Measurements from ENCODE around the gene RNF103.
"Not testable (repeated sequence)": the region's sequence is repeated elsewhere in the genome, so short reads cannot be mapped to it uniquely, and the experiment has no call there.

RNF103 gene, protein sequence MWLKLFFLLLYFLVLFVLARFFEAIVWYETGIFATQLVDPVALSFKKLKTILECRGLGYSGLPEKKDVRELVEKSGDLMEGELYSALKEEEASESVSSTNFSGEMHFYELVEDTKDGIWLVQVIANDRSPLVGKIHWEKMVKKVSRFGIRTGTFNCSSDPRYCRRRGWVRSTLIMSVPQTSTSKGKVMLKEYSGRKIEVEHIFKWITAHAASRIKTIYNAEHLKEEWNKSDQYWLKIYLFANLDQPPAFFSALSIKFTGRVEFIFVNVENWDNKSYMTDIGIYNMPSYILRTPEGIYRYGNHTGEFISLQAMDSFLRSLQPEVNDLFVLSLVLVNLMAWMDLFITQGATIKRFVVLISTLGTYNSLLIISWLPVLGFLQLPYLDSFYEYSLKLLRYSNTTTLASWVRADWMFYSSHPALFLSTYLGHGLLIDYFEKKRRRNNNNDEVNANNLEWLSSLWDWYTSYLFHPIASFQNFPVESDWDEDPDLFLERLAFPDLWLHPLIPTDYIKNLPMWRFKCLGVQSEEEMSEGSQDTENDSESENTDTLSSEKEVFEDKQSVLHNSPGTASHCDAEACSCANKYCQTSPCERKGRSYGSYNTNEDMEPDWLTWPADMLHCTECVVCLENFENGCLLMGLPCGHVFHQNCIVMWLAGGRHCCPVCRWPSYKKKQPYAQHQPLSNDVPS

DNA sequence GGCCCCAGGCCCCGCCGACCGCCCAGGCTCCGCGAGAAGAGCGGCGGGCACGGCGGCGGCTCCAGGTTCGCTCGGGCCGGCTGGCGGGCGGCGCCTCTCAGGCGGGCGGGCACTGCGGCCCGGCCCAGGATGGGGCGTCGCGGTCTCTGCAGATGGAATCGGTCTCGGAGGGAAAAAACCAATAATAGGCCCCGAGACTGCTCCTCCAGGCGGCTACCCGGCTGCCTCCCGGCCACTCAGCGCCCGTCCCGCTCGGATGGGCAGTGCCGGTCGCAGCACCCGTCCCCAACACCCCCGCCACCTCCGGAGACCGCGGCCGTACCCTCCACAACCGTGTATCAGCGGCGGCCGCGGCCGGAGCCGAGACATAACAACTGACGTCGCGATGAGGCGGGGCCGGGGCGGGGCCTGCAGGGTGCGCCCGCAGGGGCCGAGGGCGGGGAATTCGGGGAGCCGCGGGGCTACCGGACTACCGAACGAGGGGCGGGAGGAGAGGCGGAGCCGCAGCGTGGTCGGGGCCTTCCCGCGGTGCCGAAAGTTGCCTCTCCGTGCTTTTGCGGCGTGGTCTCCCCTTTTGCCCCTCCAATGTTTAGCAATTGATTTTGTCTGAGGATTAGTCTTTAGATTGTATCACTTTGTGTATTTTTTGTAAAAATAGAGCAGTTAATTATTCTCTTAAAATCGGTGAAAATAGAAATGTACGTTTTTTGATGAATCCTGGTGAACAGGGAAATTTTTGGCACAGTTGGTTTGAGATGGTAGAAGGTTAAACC lies at the start of gene RNF103:
RNF103 (minus strand) TSS at position 372 of the 773 bp plus-strand sequence. CDS start 979 bp downstream, outside the sequence.
- peak; percentile 68 for DNase-seq (ENCODE audit: low read depth)
- peak within 1 kb of the TSS; percentile 93 for H3K4me3 ChIP-seq (ENCODE audit: low read depth, low read length)

DNA sequence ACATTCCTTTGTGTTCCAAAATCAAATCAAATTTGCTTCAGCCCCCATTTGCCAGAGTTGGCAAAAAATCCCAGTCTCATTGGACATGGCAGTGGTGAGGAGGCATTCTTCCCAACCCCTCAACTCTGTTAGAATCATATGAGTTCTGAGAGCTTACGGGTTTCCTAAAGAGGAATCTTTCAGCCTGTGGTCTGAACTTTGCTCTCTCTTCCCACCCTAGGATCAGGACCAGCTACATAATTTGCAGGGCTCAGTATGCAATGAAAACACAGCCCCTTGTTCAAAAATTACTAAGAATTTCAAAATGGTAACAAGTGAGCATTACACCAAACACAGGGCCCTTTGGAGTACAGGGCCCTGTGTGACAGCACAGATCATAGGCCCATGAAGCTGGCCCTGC lies 49.3 kb upstream of the RNF103 start:
- DNase-seq (ENCODE audit: low read depth), result no peak
- no peak overlapping the region for H3K4me3 ChIP-seq (ENCODE audit: low read depth, low read length)

DNA sequence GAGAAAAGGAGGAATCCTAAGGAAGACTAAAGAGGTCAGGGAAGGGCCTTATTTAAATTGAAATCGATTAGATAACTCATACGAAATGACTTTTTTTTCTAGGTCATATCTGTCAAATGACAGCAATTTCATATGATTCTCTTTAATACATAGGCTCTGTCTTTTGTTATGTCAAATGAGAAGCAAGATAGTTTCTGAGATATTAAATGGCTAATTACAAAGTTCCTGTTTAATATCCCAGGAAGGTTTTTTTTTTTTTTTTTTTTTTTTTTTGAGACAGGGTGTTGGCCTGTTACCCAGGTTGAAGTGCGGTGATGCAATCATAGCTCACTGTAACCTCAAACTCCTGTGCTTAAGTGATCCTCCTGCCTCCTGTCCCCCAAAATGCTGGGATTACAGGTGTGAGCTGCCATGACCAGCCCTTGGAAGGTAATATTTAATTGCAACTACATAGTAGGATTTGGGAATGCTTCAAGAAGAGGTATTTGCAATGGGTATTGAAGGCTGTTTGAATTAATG lies 48.4 kb upstream of the RNF103 start:
- H3K4me3 ChIP-seq (ENCODE audit: low read depth, low read length), result no peak overlapping the region
- DNase-seq (ENCODE audit: low read depth), result no peak

DNA sequence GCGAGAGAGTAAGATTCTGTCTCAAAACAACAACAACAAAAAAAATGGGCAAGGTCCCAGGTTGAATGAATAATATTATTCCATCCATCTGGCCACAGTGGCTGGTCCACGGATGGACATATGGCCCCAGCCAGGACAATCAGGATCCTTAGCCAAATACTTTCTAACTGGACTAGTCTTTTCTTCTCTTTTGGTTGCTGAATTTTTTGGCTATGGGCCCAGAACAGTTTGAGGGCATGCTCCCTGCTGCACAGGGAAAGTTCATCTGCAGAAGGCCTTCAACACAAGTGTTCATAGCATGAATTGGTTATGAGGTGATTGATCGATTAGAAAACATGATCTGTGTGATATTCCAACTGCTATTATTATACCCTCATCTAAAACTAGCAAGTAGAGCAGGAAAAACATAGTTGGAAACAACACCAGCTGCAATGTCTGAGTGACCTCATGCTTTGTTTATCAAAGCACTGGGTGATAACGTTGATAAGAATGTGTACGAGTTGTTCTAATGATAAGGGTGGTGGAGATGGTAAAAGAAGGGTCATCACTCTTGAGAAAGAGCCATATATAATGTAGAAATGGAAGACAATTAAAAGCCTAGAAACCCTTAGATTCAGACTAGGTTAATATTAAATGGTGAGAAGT lies 47.8 kb upstream of the RNF103 start:
- DNase-seq (ENCODE audit: low read depth), result no peak
- no peak overlapping the region for H3K4me3 ChIP-seq (ENCODE audit: low read depth, low read length)

DNA sequence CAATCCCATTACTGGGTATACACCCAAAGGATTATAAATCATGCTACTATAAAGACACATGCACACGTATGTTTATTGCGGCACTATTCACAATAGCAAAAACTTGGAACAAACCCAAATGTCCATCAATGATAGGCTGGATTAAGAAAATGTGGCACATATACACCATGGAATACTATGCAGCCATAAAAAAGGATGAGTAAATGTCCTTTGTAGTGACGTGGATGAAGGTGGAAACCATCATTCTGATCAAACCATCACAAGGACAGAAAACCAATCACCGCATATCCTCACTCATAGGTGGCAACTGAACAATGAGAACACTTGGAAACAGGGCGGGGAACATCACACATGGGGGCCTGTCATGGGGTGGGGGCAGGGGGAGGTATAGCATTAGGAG lies 45.7 kb upstream of the RNF103 start:
- DNase-seq (ENCODE audit: low read depth), result not testable (repeated sequence)

DNA sequence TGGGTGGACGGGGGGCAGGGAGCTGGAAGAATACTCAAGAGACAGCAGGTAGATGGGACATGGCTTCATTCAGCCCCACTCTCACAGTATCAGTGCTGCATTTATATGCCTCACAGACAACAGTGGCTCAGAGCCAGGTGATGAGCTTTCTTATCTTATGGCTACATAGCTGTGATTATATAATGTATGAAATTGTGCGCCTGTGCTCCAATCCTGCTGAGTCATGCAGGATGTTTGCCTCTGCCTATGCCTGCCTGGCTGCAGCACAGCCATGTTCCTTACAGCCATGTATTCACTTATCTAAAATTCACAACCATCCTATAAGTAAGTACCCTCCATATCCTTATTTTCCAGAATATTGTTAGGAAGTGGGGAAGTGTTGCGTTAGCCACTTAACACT lies 37.7 kb upstream of the RNF103 start:
- H3K4me3 ChIP-seq (ENCODE audit: low read depth, low read length), result no peak overlapping the region
- DNase-seq (ENCODE audit: low read depth), result no peak

More for the DNA sequence above, 45.7 kb upstream of the RNF103 start:
- H3K4me3 ChIP-seq (ENCODE audit: low read depth, low read length), result not testable (repeated sequence)

DNA sequence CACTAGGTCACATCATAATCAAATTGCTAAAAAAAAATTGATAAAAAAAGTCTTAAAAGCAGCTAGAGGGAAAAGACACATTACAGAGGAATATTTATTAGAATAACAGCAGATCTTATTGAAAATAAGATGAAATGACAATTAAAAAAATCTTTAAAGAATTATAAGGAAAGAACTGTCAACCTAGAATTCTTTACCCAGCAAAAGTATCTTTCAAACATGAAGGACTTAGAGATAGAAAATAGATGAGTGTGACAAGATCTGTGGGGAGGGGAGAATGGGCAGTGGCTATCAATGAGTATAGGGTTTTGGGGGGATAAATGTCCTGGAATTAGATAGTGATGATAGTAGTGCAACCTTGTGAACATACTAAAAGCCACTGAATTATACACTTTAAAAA lies 26.5 kb upstream of the RNF103 start:
- no peak overlapping the region for H3K4me3 ChIP-seq (ENCODE audit: low read depth, low read length)
- DNase-seq (ENCODE audit: low read depth), result no peak

DNA sequence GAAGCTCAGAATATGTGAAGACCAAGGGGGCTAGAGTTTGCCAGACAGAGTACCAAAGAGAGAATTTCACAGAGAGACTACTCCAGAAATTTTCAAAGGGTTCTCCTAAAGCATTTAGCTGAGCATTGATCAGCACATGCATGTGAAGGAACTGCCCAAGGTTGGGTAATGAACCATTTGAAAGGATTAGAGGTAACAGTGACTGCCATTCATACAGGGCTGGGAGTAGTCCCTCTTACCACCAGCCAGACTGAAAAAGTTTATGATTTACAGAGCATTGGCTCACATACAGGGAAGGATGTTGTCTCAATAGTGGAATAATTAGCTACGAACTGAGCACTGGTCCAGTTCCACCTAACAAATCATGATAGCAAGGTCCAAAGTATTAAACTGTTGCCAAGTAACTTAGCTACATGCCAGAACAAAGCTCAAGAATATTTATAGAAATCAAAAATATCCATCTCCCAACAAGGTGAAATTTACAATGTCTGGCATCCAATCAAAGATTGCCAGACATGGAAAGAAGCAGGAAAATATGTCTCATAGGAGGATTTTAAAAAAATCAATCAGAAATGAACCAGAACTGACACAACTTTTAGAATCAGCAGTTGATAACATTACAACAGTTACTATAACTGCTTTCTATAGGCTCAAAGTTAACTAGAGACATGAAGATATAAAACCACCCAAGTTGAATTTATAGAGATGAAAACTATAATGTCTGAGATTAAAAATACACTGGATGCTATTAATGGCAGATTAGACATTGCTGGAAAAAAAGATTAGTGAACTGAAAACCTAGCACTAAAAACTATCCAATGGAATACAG lies 25.7 kb upstream of the RNF103 start:
- DNase-seq (ENCODE audit: low read depth), result no peak
- no peak overlapping the region for H3K4me3 ChIP-seq (ENCODE audit: low read depth, low read length)

DNA sequence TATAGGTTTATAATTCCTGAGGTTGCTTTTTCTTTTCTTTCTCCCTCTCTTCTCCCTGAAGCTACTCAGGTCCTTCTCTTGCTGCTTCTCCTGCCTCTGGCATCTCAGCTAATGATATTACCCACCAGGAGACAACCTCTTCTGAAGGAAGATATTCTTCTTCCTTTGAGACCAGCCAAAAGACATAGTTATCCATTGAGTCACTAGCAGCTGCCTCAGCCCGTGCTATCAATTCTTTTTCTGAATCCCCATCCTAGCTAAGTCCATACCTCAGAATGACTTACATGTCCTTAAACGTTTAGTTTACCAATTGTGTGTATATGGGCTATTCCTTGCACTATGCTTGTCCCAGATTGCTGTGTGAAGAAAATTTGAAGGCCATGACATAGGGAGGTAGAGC lies 25.0 kb upstream of the RNF103 start:
- no peak for DNase-seq (ENCODE audit: low read depth)
- H3K4me3 ChIP-seq (ENCODE audit: low read depth, low read length), result no peak overlapping the region

DNA sequence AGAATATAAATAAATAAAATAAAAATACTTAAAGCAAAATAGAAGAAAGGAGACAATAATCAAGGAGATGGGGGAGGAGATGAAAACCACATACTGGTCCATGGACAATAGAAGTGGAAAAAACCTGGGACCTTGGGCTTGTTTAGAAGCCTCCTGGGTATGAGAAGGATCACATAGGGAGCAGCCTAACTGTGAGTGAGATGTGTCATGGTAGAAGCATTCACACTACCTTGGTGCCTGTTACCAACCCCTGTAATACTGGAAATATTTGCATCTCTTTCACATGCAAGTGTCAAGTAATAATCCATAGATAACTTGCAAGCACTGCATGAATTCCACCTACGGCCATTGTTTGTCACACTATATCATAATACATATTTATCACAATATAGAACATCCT lies 23.2 kb upstream of the RNF103 start:
- H3K4me3 ChIP-seq (ENCODE audit: low read depth, low read length), result no peak overlapping the region
- DNase-seq (ENCODE audit: low read depth), result no peak

DNA sequence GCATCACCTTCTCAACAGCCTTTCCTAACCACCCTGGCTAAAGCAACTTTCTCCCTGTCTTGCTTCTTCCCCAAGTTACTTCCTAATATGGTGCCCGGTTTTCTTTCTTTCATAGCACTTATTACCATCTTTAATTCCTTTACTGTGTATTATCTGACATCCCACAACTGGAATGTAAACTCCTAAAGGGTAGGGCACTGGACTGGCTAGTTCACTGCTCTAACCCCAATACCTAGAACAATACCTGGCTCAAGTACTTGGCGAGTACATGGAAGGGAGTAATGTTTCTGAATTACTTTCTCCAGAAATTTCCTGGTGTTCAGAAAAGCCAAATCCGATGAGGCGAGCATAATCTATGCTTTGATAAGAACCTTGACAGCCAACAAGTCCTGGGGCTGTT lies 22.7 kb upstream of the RNF103 start:
- H3K4me3 ChIP-seq (ENCODE audit: low read depth, low read length), result no peak overlapping the region
- no peak for DNase-seq (ENCODE audit: low read depth)

DNA sequence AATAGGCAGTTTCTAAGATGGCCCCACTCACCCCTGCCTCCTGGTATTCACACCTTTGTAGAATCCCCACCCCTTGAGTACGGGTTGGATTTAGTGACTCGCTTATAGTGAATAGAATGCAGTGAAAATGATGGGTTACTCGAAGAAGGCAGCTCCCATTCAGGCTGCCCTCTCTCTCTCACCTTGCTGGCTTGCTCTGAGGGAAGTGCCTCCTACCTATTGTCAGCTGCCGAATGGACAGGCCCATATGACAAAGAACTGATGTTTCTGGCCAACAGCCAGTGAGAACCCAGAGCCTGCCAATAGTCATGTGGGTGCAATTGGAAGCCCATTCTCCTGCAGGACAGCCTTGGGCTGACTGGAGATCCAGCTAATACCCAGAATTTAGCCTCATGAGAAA lies 22.1 kb upstream of the RNF103 start:
- no peak for DNase-seq (ENCODE audit: low read depth)
- no peak overlapping the region for H3K4me3 ChIP-seq (ENCODE audit: low read depth, low read length)

DNA sequence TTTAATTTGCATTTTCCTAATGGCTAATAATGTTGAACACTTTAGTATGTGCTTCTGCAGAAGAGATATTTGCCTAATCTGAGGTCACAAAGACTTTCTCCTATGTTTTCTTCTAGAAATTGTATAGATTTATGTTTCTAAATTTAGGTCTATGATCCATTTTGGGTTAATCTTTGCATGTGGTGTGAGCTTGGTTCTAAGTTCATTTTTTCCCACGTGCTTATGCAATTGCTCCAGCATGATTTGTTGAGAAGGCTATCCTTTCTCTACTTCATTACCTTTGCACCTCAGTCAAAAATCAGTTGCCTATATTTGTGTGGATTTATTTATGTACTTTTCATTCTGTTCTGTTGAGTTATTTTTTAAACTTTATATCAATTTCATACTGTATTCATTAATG lies 15.0 kb upstream of the RNF103 start:
- no peak for DNase-seq (ENCODE audit: low read depth)
- no peak overlapping the region for H3K4me3 ChIP-seq (ENCODE audit: low read depth, low read length)

DNA sequence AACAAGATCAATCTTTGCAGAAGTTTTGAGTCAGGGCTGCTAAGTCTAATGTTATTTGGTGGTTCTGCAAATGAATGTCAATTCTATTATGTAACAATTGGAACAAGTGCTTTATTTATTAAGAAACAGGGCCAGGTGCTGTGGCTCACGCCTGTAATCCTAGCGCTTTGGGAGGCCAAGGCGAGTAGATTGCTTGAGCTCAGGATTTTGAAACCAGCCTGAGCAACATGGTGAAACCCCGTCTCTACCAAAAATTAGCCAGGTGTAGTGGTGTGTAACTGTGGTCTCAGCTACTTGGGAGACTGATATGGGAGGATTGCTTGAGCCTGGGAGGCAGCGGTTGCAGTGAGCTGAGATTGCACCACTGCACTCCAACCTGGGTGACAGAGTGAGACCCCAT lies 13.2 kb upstream of the RNF103 start:
- DNase-seq (ENCODE audit: low read depth), result no peak
- no peak overlapping the region for H3K4me3 ChIP-seq (ENCODE audit: low read depth, low read length)

DNA sequence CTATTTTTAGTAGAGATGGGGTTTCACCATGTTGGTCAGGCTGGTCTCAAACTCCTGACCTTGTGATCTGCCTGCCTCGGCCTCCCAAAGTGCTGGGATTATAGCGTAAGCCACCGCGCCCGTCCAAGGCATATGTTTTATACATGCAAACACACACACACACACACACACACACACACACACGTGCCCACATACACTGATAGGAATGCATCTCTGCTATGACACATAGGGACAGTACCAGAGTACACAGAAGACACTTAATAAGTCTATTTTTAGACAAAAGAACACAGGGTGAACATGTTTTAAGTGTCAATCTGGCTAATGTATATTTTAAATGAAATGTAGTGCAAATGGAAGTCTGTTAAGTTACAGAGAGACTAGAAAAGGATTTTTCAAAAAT lies 10.7 kb upstream of the RNF103 start:
- H3K4me3 ChIP-seq (ENCODE audit: low read depth, low read length), result no peak overlapping the region
- DNase-seq (ENCODE audit: low read depth), result no peak

DNA sequence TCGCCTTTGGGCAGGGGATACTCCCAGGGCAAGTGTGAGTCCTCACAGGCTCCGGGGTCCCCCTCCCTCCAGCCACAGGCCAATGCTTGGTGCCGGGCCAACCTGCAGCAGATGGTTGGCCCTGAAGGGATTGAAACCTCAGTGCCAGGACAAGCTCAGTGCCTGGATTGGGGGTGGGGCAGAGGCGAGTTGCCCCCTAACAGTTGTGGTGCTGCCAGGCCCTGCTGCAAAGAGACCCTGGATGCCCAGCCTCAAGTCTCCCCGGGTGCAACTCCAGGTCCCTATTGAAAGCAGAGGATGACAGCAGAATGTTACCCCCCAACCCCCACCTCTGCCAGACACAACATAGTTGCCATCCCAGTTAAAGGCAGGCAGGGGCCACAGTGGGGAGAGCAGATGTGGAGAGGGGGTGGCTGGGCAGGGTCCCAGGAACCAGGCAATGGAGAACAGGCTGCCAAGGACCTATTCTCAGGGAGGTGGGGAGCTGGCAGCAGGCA lies 9.5 kb upstream of the RNF103 start:
- H3K4me3 ChIP-seq (ENCODE audit: low read depth, low read length), result no peak overlapping the region
- no peak for DNase-seq (ENCODE audit: low read depth)

DNA sequence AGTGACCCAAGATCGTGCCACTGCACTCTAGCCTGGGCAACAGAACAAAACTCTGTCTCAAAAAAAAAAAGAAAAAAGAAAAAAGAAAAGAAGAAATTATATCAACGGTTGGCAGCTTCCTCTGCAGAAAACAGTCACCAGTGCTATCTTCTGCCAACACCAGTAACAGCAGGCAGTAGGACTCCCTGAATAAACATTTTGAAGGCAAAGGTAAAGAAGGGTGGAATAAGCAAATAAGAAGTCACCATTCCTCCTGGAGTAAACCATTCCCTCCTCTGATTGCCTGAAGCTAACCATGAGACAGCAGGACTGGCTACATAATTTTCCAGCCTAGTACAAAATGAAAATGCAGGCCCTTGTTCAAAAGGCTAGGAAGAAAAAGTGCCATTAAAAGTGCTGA lies 9.0 kb upstream of the RNF103 start:
- H3K4me3 ChIP-seq (ENCODE audit: low read depth, low read length), result no peak overlapping the region
- DNase-seq (ENCODE audit: low read depth), result no peak

DNA sequence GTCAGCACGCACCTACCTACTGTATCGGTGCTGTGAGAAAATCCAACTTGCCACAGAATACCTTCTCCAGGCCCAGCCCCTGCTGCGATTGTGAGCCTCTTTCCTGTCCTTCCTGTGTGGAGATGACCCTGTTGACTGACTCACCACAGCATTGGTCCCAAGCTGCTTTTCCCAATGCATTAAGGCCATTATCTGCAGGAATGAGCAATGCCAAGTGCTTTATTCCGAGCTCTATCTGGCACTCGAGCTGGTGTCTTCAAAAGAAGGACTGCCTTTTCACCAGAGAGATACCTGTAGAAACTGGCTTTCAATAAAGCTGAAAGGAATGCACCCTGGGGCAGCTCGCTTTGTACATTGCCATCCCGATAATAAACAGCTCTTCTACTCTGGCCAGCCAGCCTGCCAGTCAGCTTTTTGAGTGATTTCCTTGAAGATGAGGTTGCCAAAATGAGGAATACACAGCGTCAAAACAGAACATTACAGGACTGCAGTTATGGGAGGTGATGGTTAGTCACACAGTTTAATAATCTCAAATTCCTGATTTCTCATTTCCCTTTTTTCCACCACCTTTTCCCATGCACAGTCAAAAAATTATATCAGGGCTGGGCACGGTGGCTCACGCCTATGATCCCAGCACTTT lies 8.3 kb upstream of the RNF103 start:
- no peak for DNase-seq (ENCODE audit: low read depth)
- no peak overlapping the region for H3K4me3 ChIP-seq (ENCODE audit: low read depth, low read length)
